AG04450 (cell line): ENCODE measurements around the gene RBFOX2. TPM values are rescaled to one million over a fixed set of nuclear protein-coding genes. Genes with fewer than 3 reads are reported as not detected.

ENCODE experiments used
- CTCF ChIA-PET: fragments of 300-600, 350-600 bp; formaldehyde crosslinking; extraction: SDS; loops from one replicate; lab custom pipeline; 2022; ENCODE audit warnings: antibody characterized with exemption, inconsistent platforms; lab: Charles Lee
- POLR2A ChIA-PET: fragments of 350-600 bp; formaldehyde crosslinking; extraction: SDS; loops from one replicate; lab custom pipeline; 2021; ENCODE audit warnings: antibody characterized with exemption, inconsistent platforms; lab: Yijun Ruan, JAX
- DNase-seq: peaks from one replicate; pipeline ENCODE4 v3.0.0-alpha.2; 2011; ENCODE audit warnings: low read depth, low spot score
- H3K27ac ChIP-seq: one replicate; pipeline ENCODE4 v1.5.1; 2012; ENCODE audit warnings: low read depth, low read length, control low read depth
- H3K27me3 ChIP-seq: one replicate; pipeline ENCODE4 v1.6.0; 2012; ENCODE audit warnings: low read length; ENCODE audit not compliant: control insufficient read depth, insufficient read depth
- H3K4me3 ChIP-seq: 2 replicates; pipeline ENCODE4 v1.5.1; 2011; ENCODE audit warnings: mild to moderate bottlenecking, low read depth, low read length, control low read depth
- H3K9me3 ChIP-seq: 2 replicates; pipeline ENCODE4 v1.5.1; 2012; ENCODE audit warnings: low read length; ENCODE audit not compliant: control insufficient read depth, insufficient read depth
- CTCF ChIP-seq: IDR thresholded peaks from 2 replicates; pipeline ENCODE4 v1.5.1; 2011; ENCODE audit warnings: low read depth, low read length, control low read depth, inconsistent platforms
- polyA plus RNA-seq: library from polyadenylated mRNA; depleted of rRNA; stranded (reverse); fragments of >200 nt; gene quantifications from 2 replicates; pipeline ENCODE4 v1.2.3, GENCODE V29; 2011

RBFOX2 gene
- polyA plus RNA-seq, 1 experiment, result 288 TPM

- ChIA-PET POLR2A (interaction anchor here (0.7 to 1.2 kb wide), 3 partner anchors 19 to 134 kb away, joined by 3 to 7 read pairs (median 3); partner anchors contain the start of gene RBFOX2), CTCF (interaction anchor here (4.0 kb wide), 1 partner anchor 170 kb away, joined by 25 read pairs; no protein-coding TSS in a partner anchor)
- DNase-seq, result peak; percentile 29
- H3K27me3 ChIP-seq, result no peaks in the 10 kb centered on the region
- no peak for TF ChIP-seq CTCF
- H3K4me3 ChIP-seq, result no peak overlapping the region
- H3K27ac ChIP-seq, result no peak overlapping the region
- no peaks in the 10 kb centered on the region for H3K9me3 ChIP-seq
Measured at GRCh38 chr22:35894937-35895708, 133.5 kb downstream of the RBFOX2 start.

GRCh38 chr22:35894464-35894878, 134.2 kb downstream of the RBFOX2 start:
- POLR2A ChIA-PET, result interaction anchor here (1.2 kb wide), 1 partner anchor 20 kb away, joined by 3 read pairs; no protein-coding TSS in a partner anchor

GRCh38 chr22:35893698-35894097, 134.9 kb downstream of the RBFOX2 start:
- DNase-seq, result no peak
- Histone ChIP-seq H3K27me3 (no peaks in the 10 kb centered on the region), H3K4me3 (no peak overlapping the region), H3K27ac (no peak overlapping the region), H3K9me3 (no peaks in the 10 kb centered on the region)
- TF ChIP-seq CTCF, result no peak
- CTCF ChIA-PET, result interaction anchor here (4.0 kb wide), 1 partner anchor 172 kb away, joined by 25 read pairs; no protein-coding TSS in a partner anchor
- POLR2A ChIA-PET, result no interaction called here

More at GRCh38 chr22:35894464-35894878, 134.2 kb downstream of the RBFOX2 start:
- CTCF ChIA-PET, result interaction anchor here (4.0 kb wide), 1 partner anchor 171 kb away, joined by 25 read pairs; no protein-coding TSS in a partner anchor
- Histone ChIP-seq H3K9me3 (no peaks in the 10 kb centered on the region), H3K27me3 (no peaks in the 10 kb centered on the region), H3K4me3 (no peak overlapping the region), H3K27ac (no peak overlapping the region)
- TF ChIP-seq CTCF, result no peak
- DNase-seq, result no peak

- TF ChIP-seq CTCF, result no peak
- H3K27ac ChIP-seq, result no peak overlapping the region
- CTCF ChIA-PET, result interaction anchor here (1.0 kb wide), 1 partner anchor 54 kb away, joined by 3 read pairs; no protein-coding TSS in a partner anchor
- no peak overlapping the region for H3K4me3 ChIP-seq
- POLR2A ChIA-PET, result no interaction called here
- no peaks in the 10 kb centered on the region for H3K9me3 ChIP-seq
- H3K27me3 ChIP-seq, result no peaks in the 10 kb centered on the region
- peak; percentile 18 for DNase-seq
Measured at GRCh38 chr22:35892192-35892591, 136.4 kb downstream of the RBFOX2 start.

GRCh38 chr22:35891442-35891841, 137.2 kb downstream of the RBFOX2 start:
- ChIA-PET POLR2A (no interaction called here), CTCF (no interaction called here)
- TF ChIP-seq CTCF, result no peak
- no peak overlapping the region for H3K4me3 ChIP-seq
- no peak overlapping the region for H3K27ac ChIP-seq
- no peak for DNase-seq
- H3K27me3 ChIP-seq, result no peaks in the 10 kb centered on the region
- H3K9me3 ChIP-seq, result no peaks in the 10 kb centered on the region
